ENCODE data around the gene NPM1. TPM values are rescaled to one million over a fixed set of nuclear protein-coding genes. Genes with fewer than 3 reads are reported as not detected.

NPM1 gene
- total RNA-seq, 1 experiment from 2014 or later, result 2,693 TPM

DNA sequence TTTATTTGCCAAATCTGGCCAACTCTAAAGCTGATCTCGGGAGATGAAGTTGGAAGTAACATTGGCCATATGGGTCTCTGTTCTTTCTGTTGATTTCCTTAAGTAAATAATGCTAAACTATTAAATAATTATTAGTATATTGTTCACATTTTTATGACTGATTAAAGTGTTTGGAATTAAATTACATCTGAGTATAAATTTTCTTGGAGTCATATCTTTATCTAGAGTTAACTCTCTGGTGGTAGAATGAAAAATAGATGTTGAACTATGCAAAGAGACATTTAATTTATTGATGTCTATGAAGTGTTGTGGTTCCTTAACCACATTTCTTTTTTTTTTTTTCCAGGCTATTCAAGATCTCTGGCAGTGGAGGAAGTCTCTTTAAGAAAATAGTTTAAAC lies 22.5 kb downstream of the NPM1 start:
- no TSS peak for BruUV-seq (replicated peaks)
- no peak overlapping the region for H3K4me3 ChIP-seq (replicated peaks in 1 of 2; ENCODE audit: low read depth in 1 of 2, low read length in 2 of 2)
- peaks cover 0 to 30% of the 10 kb centered on the region in 2 experiments; a peak in 2 of 4 replicates for H3K4me1 ChIP-seq (ENCODE audit: control insufficient read depth in 1 of 2, insufficient read depth in 2 of 2, low read length in 2 of 2)
- H3K4me2 ChIP-seq (ENCODE audit: low read length), result no peak overlapping the region
- H3K36me3 ChIP-seq (ENCODE audit: control insufficient read depth in 1 of 2, insufficient read depth in 2 of 2, low read length in 2 of 2), result peaks cover 71 to 75% of the 10 kb centered on the region in 2 experiments
- no peak overlapping the region for H3K9ac ChIP-seq (ENCODE audit: low read length)
- H2AFZ ChIP-seq (ENCODE audit: low read depth, low read length, poor library complexity, severe bottlenecking), result no peak overlapping the region
- H3K9me2 ChIP-seq (ENCODE audit: insufficient read depth), result no peaks in the 10 kb centered on the region
- H3K79me2 ChIP-seq (ENCODE audit: insufficient read depth, low read length), result peaks cover 92% of the 10 kb centered on the region
- no peak overlapping the region for H3K27ac ChIP-seq (ENCODE audit: low read depth, low read length)
- RAD21 ChIA-PET (ENCODE audit: low non-redundant PET in 1 of 2, low total read pairs in 2 of 2, uncharacterized antibody in 2 of 2, unreplicated experiment in 2 of 2), result no interaction called here
- ATAC-seq (no peak), DNase-seq (ENCODE audit: low read depth, low spot score) (no peak)
- peaks cover 79% of the 10 kb centered on the region for H4K20me1 ChIP-seq (ENCODE audit: insufficient read depth)
- TF ChIP-seq ELF1 (IDR thresholded peaks at IDR 0.05; ENCODE audit: borderline replicate concordance, low read depth), result no peak
- no peak for TF ChIP-seq POLR2AphosphoS5 (IDR thresholded peaks at IDR 0.05; ENCODE audit: low read depth, low read length)
- TF ChIP-seq, protein P1, sequence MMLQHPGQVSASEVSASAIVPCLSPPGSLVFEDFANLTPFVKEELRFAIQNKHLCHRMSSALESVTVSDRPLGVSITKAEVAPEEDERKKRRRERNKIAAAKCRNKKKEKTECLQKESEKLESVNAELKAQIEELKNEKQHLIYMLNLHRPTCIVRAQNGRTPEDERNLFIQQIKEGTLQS (IDR thresholded peaks at IDR 0.05), result no peak
- TF ChIP-seq, protein P2, sequence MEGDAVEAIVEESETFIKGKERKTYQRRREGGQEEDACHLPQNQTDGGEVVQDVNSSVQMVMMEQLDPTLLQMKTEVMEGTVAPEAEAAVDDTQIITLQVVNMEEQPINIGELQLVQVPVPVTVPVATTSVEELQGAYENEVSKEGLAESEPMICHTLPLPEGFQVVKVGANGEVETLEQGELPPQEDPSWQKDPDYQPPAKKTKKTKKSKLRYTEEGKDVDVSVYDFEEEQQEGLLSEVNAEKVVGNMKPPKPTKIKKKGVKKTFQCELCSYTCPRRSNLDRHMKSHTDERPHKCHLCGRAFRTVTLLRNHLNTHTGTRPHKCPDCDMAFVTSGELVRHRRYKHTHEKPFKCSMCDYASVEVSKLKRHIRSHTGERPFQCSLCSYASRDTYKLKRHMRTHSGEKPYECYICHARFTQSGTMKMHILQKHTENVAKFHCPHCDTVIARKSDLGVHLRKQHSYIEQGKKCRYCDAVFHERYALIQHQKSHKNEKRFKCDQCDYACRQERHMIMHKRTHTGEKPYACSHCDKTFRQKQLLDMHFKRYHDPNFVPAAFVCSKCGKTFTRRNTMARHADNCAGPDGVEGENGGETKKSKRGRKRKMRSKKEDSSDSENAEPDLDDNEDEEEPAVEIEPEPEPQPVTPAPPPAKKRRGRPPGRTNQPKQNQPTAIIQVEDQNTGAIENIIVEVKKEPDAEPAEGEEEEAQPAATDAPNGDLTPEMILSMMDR (IDR thresholded peaks at IDR 0.05 in 2 of 3, conservative IDR thresholded peaks at IDR 0.05 in 1 of 3; ENCODE audit: borderline replicate concordance in 1 of 3, insufficient read depth in 1 of 3, low read depth in 2 of 3, low read length in 2 of 3), result no peak
- TF ChIP-seq SP1 (IDR thresholded peaks at IDR 0.05; ENCODE audit: low read depth), result no peak
- no peak for TF ChIP-seq POLR2A (IDR thresholded peaks at IDR 0.05; ENCODE audit: borderline replicate concordance, extremely low read depth, insufficient read depth, insufficient read length)
- TF ChIP-seq RAD21 (IDR thresholded peaks at IDR 0.05; ENCODE audit: low read depth), result no peak
- TF ChIP-seq, protein P3, sequence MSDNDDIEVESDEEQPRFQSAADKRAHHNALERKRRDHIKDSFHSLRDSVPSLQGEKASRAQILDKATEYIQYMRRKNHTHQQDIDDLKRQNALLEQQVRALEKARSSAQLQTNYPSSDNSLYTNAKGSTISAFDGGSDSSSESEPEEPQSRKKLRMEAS (IDR thresholded peaks at IDR 0.05), result no peak
- POLR2A ChIA-PET, result no interaction called here
- H3K27me3 ChIP-seq (ENCODE audit: insufficient read depth, low read length), result no peaks in the 10 kb centered on the region
- CTCF ChIA-PET, result no interaction called here
- intact Hi-C loops (cut with micrococcal nuclease), result no loop called here
- no peaks in the 10 kb centered on the region for H3K9me3 ChIP-seq (ENCODE audit: control insufficient read depth in 1 of 2, insufficient read depth in 1 of 2, low read depth in 1 of 2, low read length in 2 of 2)

DNA sequence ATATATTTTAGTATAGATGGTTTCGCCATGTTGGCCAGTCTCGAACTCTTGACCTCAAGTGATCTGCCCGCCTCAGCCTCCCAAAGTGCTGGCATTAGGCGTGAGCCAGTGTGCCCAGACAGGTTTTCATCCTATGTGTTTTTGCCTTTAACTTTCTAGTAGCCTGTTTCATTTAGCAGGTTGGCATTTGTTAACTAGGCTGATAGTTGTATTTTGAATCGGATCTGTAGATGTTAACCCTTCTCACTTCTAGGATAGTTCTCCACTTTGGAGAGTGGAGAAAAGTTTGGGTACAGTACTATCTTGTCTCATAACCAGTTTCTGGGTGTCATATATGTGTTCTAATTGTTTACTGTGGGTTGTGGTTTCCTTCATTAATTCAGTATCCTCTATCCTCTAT lies 24.5 kb downstream of the NPM1 start:
- H4K20me1 ChIP-seq (ENCODE audit: insufficient read depth), result peaks cover 66% of the 10 kb centered on the region
- peaks cover 78% of the 10 kb centered on the region for H3K79me2 ChIP-seq (ENCODE audit: insufficient read depth, low read length)
- H3K9me3 ChIP-seq (ENCODE audit: control insufficient read depth in 1 of 2, insufficient read depth in 1 of 2, low read depth in 1 of 2, low read length in 2 of 2), result no peaks in the 10 kb centered on the region
- peaks cover 53 to 56% of the 10 kb centered on the region in 2 experiments for H3K36me3 ChIP-seq (ENCODE audit: control insufficient read depth in 1 of 2, insufficient read depth in 2 of 2, low read length in 2 of 2)
- peaks cover 0 to 41% of the 10 kb centered on the region in 2 experiments; a peak in 2 of 4 replicates for H3K4me1 ChIP-seq (ENCODE audit: control insufficient read depth in 1 of 2, insufficient read depth in 2 of 2, low read length in 2 of 2)
- no peak overlapping the region for H3K4me2 ChIP-seq (ENCODE audit: low read length)
- POLR2A ChIA-PET, result no interaction called here
- no peaks in the 10 kb centered on the region for H3K9me2 ChIP-seq (ENCODE audit: insufficient read depth)
- ATAC-seq (no peak), DNase-seq (ENCODE audit: low read depth, low spot score) (no peak)
- intact Hi-C loops (cut with micrococcal nuclease), result no loop called here
- H3K9ac ChIP-seq (ENCODE audit: low read length), result no peak overlapping the region
- H3K4me3 ChIP-seq (replicated peaks in 1 of 2; ENCODE audit: low read depth in 1 of 2, low read length in 2 of 2), result no peak overlapping the region
- RAD21 ChIA-PET (ENCODE audit: low non-redundant PET in 1 of 2, low total read pairs in 2 of 2, uncharacterized antibody in 2 of 2, unreplicated experiment in 2 of 2), result no interaction called here
- H2AFZ ChIP-seq (ENCODE audit: low read depth, low read length, poor library complexity, severe bottlenecking), result no peak overlapping the region
- H3K27ac ChIP-seq (ENCODE audit: low read depth, low read length), result no peak overlapping the region
- CTCF ChIA-PET, result no interaction called here
- BruUV-seq (replicated peaks), result no TSS peak
- H3K27me3 ChIP-seq (ENCODE audit: insufficient read depth, low read length), result no peaks in the 10 kb centered on the region
- TF ChIP-seq, protein P1 (IDR thresholded peaks at IDR 0.05), result no peak
- TF ChIP-seq POLR2AphosphoS5 (IDR thresholded peaks at IDR 0.05; ENCODE audit: low read depth, low read length) (no peak; the same call in 1 of the 2 replicates), EZH2 (IDR thresholded peaks at IDR 0.05) (no peak), ELF1 (IDR thresholded peaks at IDR 0.05; ENCODE audit: borderline replicate concordance, low read depth) (no peak), FOSL1 (IDR thresholded peaks at IDR 0.05; ENCODE audit: low read depth) (no peak)
- TF ChIP-seq, protein P2 (IDR thresholded peaks at IDR 0.05 in 2 of 3, conservative IDR thresholded peaks at IDR 0.05 in 1 of 3; ENCODE audit: borderline replicate concordance in 1 of 3, insufficient read depth in 1 of 3, low read depth in 2 of 3, low read length in 2 of 3), result no peak
